T47D (cell line): ENCODE data around the gene PRSS27.
"Not testable (repeated sequence)": the region's sequence is repeated elsewhere in the genome, so short reads cannot be mapped to it uniquely, and the experiment has no call there.

Experiments
- DNase-seq, 2 experiments: peaks; one replicate each; pipeline versions ENCODE4 v3.0.0 to v3.0.0-alpha.2; 2011 to 2012; ENCODE audit warnings: low read depth in 1 of 2, low spot score in 1 of 2
- JUND ChIP-seq: IDR thresholded peaks from 2 replicates; pipeline ENCODE4 v1.6.1; 2012; ENCODE audit warnings: low read depth
- in situ Hi-C: cut with HindIII; loops from 2 replicates; pipeline ENCODE4 v1.10.0; 2016; ENCODE audit warnings: low sequenced_read_pairs, low pct_unique_long_range_greater_than_20kb

Gene PRSS27

GRCh38 chr16:2701272-2701671 is 18.8 kb downstream of the PRSS27 start:
- in situ Hi-C loops: no loop called here
- TF ChIP-seq JUND: no peak
- DNase-seq: no peak

- in situ Hi-C loops: no loop called here
These were observed 19.2 kb downstream of the PRSS27 start for GRCh38 chr16:2700786-2701185.

GRCh38 chr16:2699791-2700600 is 20.0 kb downstream of the PRSS27 start:
- in situ Hi-C loops: no loop called here
- TF ChIP-seq JUND: no peak
- no peak for DNase-seq

More at GRCh38 chr16:2700786-2701185, 19.2 kb downstream of the PRSS27 start:
- DNase-seq: no peak
- TF ChIP-seq JUND: no peak

- DNase-seq: no peak
- in situ Hi-C loops: no loop called here
- TF ChIP-seq JUND: no peak
These were observed 20.9 kb downstream of the PRSS27 start for GRCh38 chr16:2698965-2699750.

GRCh38 chr16:2698103-2698870 is 21.7 kb downstream of the PRSS27 start:
- in situ Hi-C loops: no loop called here
- no peak for TF ChIP-seq JUND
- no peak for DNase-seq

- in situ Hi-C loops: no loop called here
- no peak for TF ChIP-seq JUND
- DNase-seq: no peak
These were observed 22.5 kb downstream of the PRSS27 start for GRCh38 chr16:2697401-2697948.

GRCh38 chr16:2696601-2697250 is 23.3 kb downstream of the PRSS27 start:
- DNase-seq, in situ Hi-C loops: not testable (repeated sequence)

GRCh38 chr16:2692948-2693651 is 26.9 kb downstream of the PRSS27 start:
- no peak for DNase-seq
- in situ Hi-C loops: no loop called here
- TF ChIP-seq JUND: no peak

GRCh38 chr16:2692251-2692947 is 27.6 kb downstream of the PRSS27 start:
- in situ Hi-C loops: no loop called here
- TF ChIP-seq JUND: no peak
- DNase-seq: no peak

GRCh38 chr16:2691491-2692248 is 28.4 kb downstream of the PRSS27 start:
- in situ Hi-C loops: no loop called here
- DNase-seq: no peak
- no peak for TF ChIP-seq JUND

GRCh38 chr16:2690852-2691251 is 29.2 kb downstream of the PRSS27 start:
- no peak for DNase-seq
- in situ Hi-C loops: no loop called here
- TF ChIP-seq JUND: no peak
